WTC11 (cell line): ENCODE data around the gene IER2. TPM values are rescaled to one million over a fixed set of nuclear protein-coding genes. Genes with fewer than 3 reads are reported as not detected.

Experiments used
- ATAC-seq: fragments of 200-7000 bp; cut with Tn5 transposase; 2 replicates; pipeline ENCODE4 v1.10.0; 2021; ENCODE audit warnings: mild to moderate bottlenecking, moderate library complexity
- CTCF ChIA-PET: fragments of 300-600 bp; sonication (Branson Sonifier 250); formaldehyde crosslinking; loops from one replicate; lab custom pipeline; 2021; ENCODE audit warnings: antibody characterized with exemption; lab: Charles Lee
- POLR2A ChIA-PET: fragments of 350-600 bp; sonication (Branson Sonifier 250); formaldehyde crosslinking; loops from one replicate; lab custom pipeline; 2021; ENCODE audit warnings: antibody characterized with exemption; lab: Charles Lee
- DNase-seq: peaks from one replicate; pipeline ENCODE4 v3.0.0; 2021; ENCODE audit warnings: low spot score
- H3K27ac Mint-ChIP-seq: 2 replicates; pipeline ENCODE4 v1.8.0; 2021; ENCODE audit warnings: mixed read lengths
- H3K27me3 Mint-ChIP-seq: 2 replicates; pipeline ENCODE4 v1.8.0; 2021; ENCODE audit warnings: low read depth, mild to moderate bottlenecking, moderate library complexity, mixed read lengths
- H3K36me3 Mint-ChIP-seq: 2 replicates; pipeline ENCODE4 v1.8.0; 2021; ENCODE audit warnings: mixed read lengths
- H3K4me1 Mint-ChIP-seq: 2 replicates; pipeline ENCODE4 v1.8.0; 2022; ENCODE audit warnings: mixed read lengths
- H3K4me3 Mint-ChIP-seq: 2 replicates; pipeline ENCODE4 v1.8.0; 2021; ENCODE audit warnings: mild to moderate bottlenecking, moderate library complexity, mixed read lengths
- H3K9me3 Mint-ChIP-seq: 2 replicates; pipeline ENCODE4 v1.8.0; 2021; ENCODE audit warnings: mixed read lengths
- ATF1 ChIP-seq: sonication (generic); formaldehyde crosslinking; IDR thresholded peaks from 2 replicates; pipeline ENCODE4 v1.8.1; 2023; ENCODE audit warnings: mild to moderate bottlenecking, moderate library complexity, missing genetic modification reagents
- ATF2 ChIP-seq: sonication (generic); formaldehyde crosslinking; IDR thresholded peaks from 2 replicates; pipeline ENCODE4 v1.8.1; 2022; ENCODE audit warnings: low read depth, missing genetic modification reagents, borderline replicate concordance
- CREM ChIP-seq: sonication (generic); formaldehyde crosslinking; IDR thresholded peaks from 2 replicates; pipeline ENCODE4 v1.8.1; 2022; ENCODE audit warnings: mild to moderate bottlenecking, missing genetic modification reagents, moderate library complexity
- CTCF ChIP-seq: fragments of 200-600 bp; IDR thresholded peaks from 2 replicates; pipeline ENCODE4 v1.8.0; 2022; ENCODE audit warnings: antibody characterized with exemption
- E2F1 ChIP-seq: sonication (generic); formaldehyde crosslinking; IDR thresholded peaks from 2 replicates; pipeline ENCODE4 v1.8.0; 2022; ENCODE audit warnings: mild to moderate bottlenecking, missing genetic modification reagents
- E2F5 ChIP-seq: sonication (generic); formaldehyde crosslinking; IDR thresholded peaks from 2 replicates; pipeline ENCODE4 v1.8.1; 2022; ENCODE audit warnings: mild to moderate bottlenecking, moderate library complexity, missing genetic modification reagents
- ERG ChIP-seq: fragments of 250-450 bp; sonication (Bioruptor Pico); IDR thresholded peaks from 2 replicates; pipeline ENCODE4 v1.8.0; 2021; ENCODE audit warnings: mild to moderate bottlenecking
- ESRRA ChIP-seq: sonication (generic); formaldehyde crosslinking; IDR thresholded peaks from 2 replicates; pipeline ENCODE4 v1.8.1; 2022; ENCODE audit warnings: mild to moderate bottlenecking, missing genetic modification reagents, borderline replicate concordance
- FOXJ3 ChIP-seq: sonication (generic); formaldehyde crosslinking; IDR thresholded peaks from 2 replicates; pipeline ENCODE4 v1.9.0; 2021; ENCODE audit warnings: missing genetic modification reagents, mild to moderate bottlenecking, borderline replicate concordance
- FOXK1 ChIP-seq: sonication (generic); formaldehyde crosslinking; IDR thresholded peaks from 2 replicates; pipeline ENCODE4 v1.8.0; 2022; ENCODE audit warnings: mild to moderate bottlenecking, moderate library complexity, missing genetic modification reagents
- FOXP1 ChIP-seq: sonication (generic); formaldehyde crosslinking; IDR thresholded peaks from 2 replicates; pipeline ENCODE4 v1.8.0; 2022; ENCODE audit warnings: missing genetic modification reagents, mild to moderate bottlenecking, moderate library complexity, borderline replicate concordance
- FOXP4 ChIP-seq: sonication (generic); formaldehyde crosslinking; IDR thresholded peaks from 2 replicates; pipeline ENCODE4 v1.8.0; 2022; ENCODE audit warnings: mild to moderate bottlenecking, missing genetic modification reagents
- NFE2L1 ChIP-seq: sonication (generic); formaldehyde crosslinking; IDR thresholded peaks from 2 replicates; pipeline ENCODE4 v1.8.1; 2023; ENCODE audit warnings: missing genetic modification reagents
- NR1H2 ChIP-seq: sonication (generic); formaldehyde crosslinking; IDR thresholded peaks from 2 replicates; pipeline ENCODE4 v1.9.0; 2021; ENCODE audit warnings: mild to moderate bottlenecking, moderate library complexity, missing genetic modification reagents
- NR2C2 ChIP-seq: sonication (generic); formaldehyde crosslinking; IDR thresholded peaks from 2 replicates; pipeline ENCODE4 v1.8.0; 2022; ENCODE audit warnings: mild to moderate bottlenecking, missing genetic modification reagents
- SP1 ChIP-seq: sonication (generic); formaldehyde crosslinking; conservative IDR thresholded peaks from 2 replicates; pipeline ENCODE4 v1.8.1; 2022; ENCODE audit warnings: missing genetic modification reagents
- TEAD1 ChIP-seq: sonication (generic); formaldehyde crosslinking; IDR thresholded peaks from 2 replicates; pipeline ENCODE4 v1.8.0; 2022; ENCODE audit warnings: mild to moderate bottlenecking, missing genetic modification reagents
- TP53 ChIP-seq: sonication (generic); formaldehyde crosslinking; IDR thresholded peaks from 2 replicates; pipeline ENCODE4 v1.8.1; 2023; ENCODE audit warnings: mild to moderate bottlenecking, missing genetic modification reagents
- USF1 ChIP-seq: sonication (generic); formaldehyde crosslinking; IDR thresholded peaks from 2 replicates; pipeline ENCODE4 v1.8.0; 2022; ENCODE audit warnings: mild to moderate bottlenecking, missing genetic modification reagents
- ZBTB43 ChIP-seq: sonication (generic); formaldehyde crosslinking; IDR thresholded peaks from 2 replicates; pipeline ENCODE4 v1.8.1; 2023; ENCODE audit warnings: mild to moderate bottlenecking, missing genetic modification reagents
- ZNF121 ChIP-seq: sonication (generic); formaldehyde crosslinking; IDR thresholded peaks from 2 replicates; pipeline ENCODE4 v1.8.0; 2023; ENCODE audit warnings: missing genetic modification reagents
- ZNF263 ChIP-seq: sonication (generic); formaldehyde crosslinking; IDR thresholded peaks from 2 replicates; pipeline ENCODE4 v1.8.1; 2022; ENCODE audit warnings: low read depth, mild to moderate bottlenecking, moderate library complexity, missing genetic modification reagents
- total RNA-seq: library from RNA; stranded (reverse); gene quantifications from 3 replicates; pipeline ENCODE4 v1.2.3, GENCODE V29; 2021

IER2 gene
- total RNA-seq, 1 experiment from 2014 or later = 138 TPM

GRCh38 chr19:13117176-13117771 lies 32.9 kb upstream of the IER2 start (continued):
- TF ChIP-seq E2F5 (CRISPR knock-in tag) (no peak), ZBTB43 (no peak)
- TF ChIP-seq, all 79 proteins: peak for 0

- Mint-ChIP-seq H3K36me3 (peaks cover 11% of the 10 kb centered on the region; the same call in 1 of the 2 replicates), H3K9me3 (no peaks in the 10 kb centered on the region), H3K4me1 (peaks cover 52% of the 10 kb centered on the region), H3K4me3 (peak within 1 kb of the TSS; percentile 96), H3K27me3 (no peaks in the 10 kb centered on the region; the same call in 1 of the 2 replicates), H3K27ac (peak within 1 kb of the TSS; percentile 98)
- CTCF ChIA-PET = interaction anchor here (0.5 to 3.7 kb wide), 12 partner anchors 13 to 152 kb away, joined by 3 to 16 read pairs (median 6); partner anchors contain the start of genes IER2 and STX10
- peak; percentile 93 for DNase-seq
- POLR2A ChIA-PET = interaction anchor here (0.5 to 3.3 kb wide), 11 partner anchors 9 to 227 kb away, joined by 3 to 30 read pairs (median 5); partner anchors contain the start of genes GCDH, IER2 and STX10
- ATAC-seq = peak; percentile 68
- no peak for TF ChIP-seq E2F1 (CRISPR knock-in tag)
- TF ChIP-seq ZBTB43 = no peak
- TF ChIP-seq TEAD1 = no peak
- no peak for TF ChIP-seq NR1H2
- TF ChIP-seq ZNF263 (CRISPR knock-in tag) = no peak
- no peak for TF ChIP-seq TP53
- TF ChIP-seq ATF1 (CRISPR knock-in tag) = no peak
- TF ChIP-seq USF1 (CRISPR knock-in tag) = no peak
- TF ChIP-seq CTCF = no peak
- no peak for TF ChIP-seq CREM
- TF ChIP-seq FOXK1 (CRISPR knock-in tag) = peak; percentile 7; the same call in 1 of the 2 replicates
- TF ChIP-seq FOXP1 = no peak
- no peak for TF ChIP-seq ERG (CRISPR knock-in tag)
- no peak for TF ChIP-seq NR2C2 (CRISPR knock-in tag)
- TF ChIP-seq FOXP4 (CRISPR knock-in tag) = no peak
- no peak for TF ChIP-seq NFE2L1
- peak; percentile 59; the same call in 1 of the 2 replicates for TF ChIP-seq ZNF121 (CRISPR knock-in tag)
- TF ChIP-seq FOXJ3 (CRISPR knock-in tag) = no peak
- no peak for TF ChIP-seq ATF2 (CRISPR knock-in tag)
- no peak for TF ChIP-seq ESRRA (CRISPR knock-in tag)
- TF ChIP-seq SP1 (CRISPR knock-in tag) = peak; percentile 93
These were observed 32.3 kb upstream of the IER2 start, which contains the start of gene NACC1 for GRCh38 chr19:13117772-13118423. Gene NACC1, plus strand, starts transcription at chr19:13118264. Its CDS starts 16,944 bp downstream, at chr19:13135208.
